ENCODE results near the gene PATE3.

GRCh38 chr11:125784678-125785077 is 3.2 kb upstream of the PATE3 start:
- TF ChIP-seq CTCF (conservative IDR thresholded peaks at IDR 0.05) (no peak), ZFX (IDR thresholded peaks at IDR 0.05) (no peak)

Data from C4-2B (cell line).